Measurements from ENCODE around the gene TULP3. TPM values are rescaled to one million over a fixed set of nuclear protein-coding genes. Genes with fewer than 3 reads are reported as not detected.
A peak's percentile ranks its signal among the peaks of the same experiment; 100 is the strongest.

TULP3 gene
- total RNA-seq, 1 donor from 2014 or later = 49.4 TPM

GRCh38 chr12:2886768-2887450 is 3.8 kb upstream of the TULP3 start:
- Mint-ChIP-seq H3K36me3 (ENCODE audit: low read depth, unreplicated experiment) (peaks cover 11% of the 10 kb centered on the region), H3K27ac (ENCODE audit: unreplicated experiment) (no peak overlapping the region), H3K27me3 (ENCODE audit: unreplicated experiment) (peaks cover 15% of the 10 kb centered on the region), H3K9me3 (ENCODE audit: unreplicated experiment) (no peaks in the 10 kb centered on the region), H3K4me3 (ENCODE audit: unreplicated experiment) (no peak overlapping the region), H3K4me1 (ENCODE audit: unreplicated experiment) (peaks cover 8% of the 10 kb centered on the region)
- TF ChIP-seq CTCF (IDR thresholded peaks at IDR 0.05; ENCODE audit: unreplicated experiment) = no peak
- no peak for DNase-seq (ENCODE audit: low spot score)

GRCh38 chr12:2890001-2890387 is 697 bp upstream of the TULP3 start:
- no peak for TF ChIP-seq CTCF (IDR thresholded peaks at IDR 0.05; ENCODE audit: unreplicated experiment)
- no peaks in the 10 kb centered on the region for H3K9me3 Mint-ChIP-seq (ENCODE audit: unreplicated experiment)
- peak overlapping the region; percentile 98 for H3K27ac Mint-ChIP-seq (ENCODE audit: unreplicated experiment)
- H3K36me3 Mint-ChIP-seq (ENCODE audit: low read depth, unreplicated experiment) = peaks cover 7% of the 10 kb centered on the region
- H3K4me1 Mint-ChIP-seq (ENCODE audit: unreplicated experiment) = peaks cover 15% of the 10 kb centered on the region
- H3K4me3 Mint-ChIP-seq (ENCODE audit: unreplicated experiment) = peak overlapping the region; percentile 99
- DNase-seq (ENCODE audit: low spot score) = no peak
- H3K27me3 Mint-ChIP-seq (ENCODE audit: unreplicated experiment) = peaks cover 15% of the 10 kb centered on the region

DNA sequence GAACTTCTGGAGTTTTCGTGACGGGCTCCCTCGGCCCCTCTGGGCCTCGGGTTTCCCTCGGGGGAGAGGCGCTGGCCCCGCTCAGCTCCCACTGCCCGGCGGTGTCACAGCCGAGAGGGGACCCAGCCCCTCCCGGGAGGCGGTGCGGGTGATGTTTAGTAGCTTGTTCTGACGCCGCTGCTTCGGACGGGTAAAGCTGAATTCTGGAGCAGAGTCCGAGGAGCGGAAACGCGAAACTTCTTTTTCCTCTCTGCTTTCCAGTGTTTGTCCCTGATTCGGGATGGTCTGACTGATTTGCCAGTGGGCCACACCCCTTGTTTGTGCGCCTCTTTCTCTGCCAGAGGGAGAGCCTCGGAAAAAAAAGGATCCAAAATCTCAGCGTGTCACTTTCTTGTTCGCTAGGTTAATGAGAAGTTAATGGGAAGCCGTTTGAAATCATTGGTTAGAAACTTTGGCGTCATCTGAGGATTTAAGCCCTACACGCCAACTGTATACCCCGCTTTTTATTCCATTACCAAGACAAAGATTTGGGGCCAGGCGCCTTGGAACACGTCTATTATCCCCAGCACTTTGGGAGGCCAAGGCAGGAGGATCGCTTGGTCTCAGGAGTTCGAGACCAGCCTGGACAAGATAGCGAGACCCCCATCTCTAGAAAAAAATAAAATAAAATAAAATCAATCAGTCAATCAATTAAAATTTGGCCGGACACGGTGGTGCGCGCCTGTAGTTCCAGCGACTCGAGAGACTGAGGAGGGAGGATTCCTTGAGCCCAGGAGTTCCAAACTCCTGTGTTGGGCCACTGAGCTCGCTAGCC is 756 bp downstream of the TULP3 start:
- peaks cover 7% of the 10 kb centered on the region for H3K36me3 Mint-ChIP-seq (ENCODE audit: low read depth, unreplicated experiment)
- peak overlapping the region; percentile 99 for H3K4me3 Mint-ChIP-seq (ENCODE audit: unreplicated experiment)
- TF ChIP-seq CTCF (IDR thresholded peaks at IDR 0.05; ENCODE audit: unreplicated experiment) = no peak
- H3K4me1 Mint-ChIP-seq (ENCODE audit: unreplicated experiment) = peaks cover 15% of the 10 kb centered on the region
- no peaks in the 10 kb centered on the region for H3K9me3 Mint-ChIP-seq (ENCODE audit: unreplicated experiment)
- peak; percentile 68 for DNase-seq (ENCODE audit: low spot score)
- peak overlapping the region; percentile 96 for H3K27ac Mint-ChIP-seq (ENCODE audit: unreplicated experiment)
- peaks cover 11% of the 10 kb centered on the region for H3K27me3 Mint-ChIP-seq (ENCODE audit: unreplicated experiment)

DNA sequence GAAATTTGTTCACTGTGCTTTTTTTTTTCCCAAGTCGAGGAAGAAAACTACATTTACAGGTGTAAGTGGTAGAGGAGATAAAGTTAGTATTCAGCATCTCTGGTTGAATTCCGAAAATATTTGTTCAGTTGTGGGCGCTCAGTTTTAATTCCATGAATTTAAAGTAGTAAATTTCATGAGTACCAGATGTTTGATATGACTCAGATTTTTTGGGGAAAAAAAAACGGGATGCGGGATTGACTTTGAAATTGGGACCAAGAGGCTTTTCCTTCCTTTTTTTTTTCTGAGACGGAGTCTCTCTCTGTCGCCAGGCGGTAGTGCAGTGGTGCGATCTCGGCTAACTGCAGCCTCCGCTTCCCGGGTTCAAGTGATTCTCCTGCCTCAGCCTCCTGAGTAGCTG is 1.6 kb downstream of the TULP3 start:
- DNase-seq (ENCODE audit: low spot score) = no peak
- Mint-ChIP-seq H3K4me1 (ENCODE audit: unreplicated experiment) (peaks cover 15% of the 10 kb centered on the region), H3K36me3 (ENCODE audit: low read depth, unreplicated experiment) (peaks cover 7% of the 10 kb centered on the region), H3K27ac (ENCODE audit: unreplicated experiment) (peak overlapping the region; percentile 96), H3K9me3 (ENCODE audit: unreplicated experiment) (no peaks in the 10 kb centered on the region), H3K4me3 (ENCODE audit: unreplicated experiment) (peak overlapping the region; percentile 99), H3K27me3 (ENCODE audit: unreplicated experiment) (peaks cover 11% of the 10 kb centered on the region)
- no peak for TF ChIP-seq CTCF (IDR thresholded peaks at IDR 0.05; ENCODE audit: unreplicated experiment)

GRCh38 chr12:2893007-2893406 is 2.3 kb downstream of the TULP3 start:
- Mint-ChIP-seq H3K36me3 (ENCODE audit: low read depth, unreplicated experiment) (peaks cover 2% of the 10 kb centered on the region), H3K4me3 (ENCODE audit: unreplicated experiment) (peak overlapping the region; percentile 11), H3K27me3 (ENCODE audit: unreplicated experiment) (peaks cover 11% of the 10 kb centered on the region)

More at GRCh38 chr12:2893007-2893406, 2.3 kb downstream of the TULP3 start:
- TF ChIP-seq CTCF (IDR thresholded peaks at IDR 0.05; ENCODE audit: unreplicated experiment) = no peak
- no peak for DNase-seq (ENCODE audit: low spot score)
- H3K27ac Mint-ChIP-seq (ENCODE audit: unreplicated experiment) = no peak overlapping the region
- H3K9me3 Mint-ChIP-seq (ENCODE audit: unreplicated experiment) = no peaks in the 10 kb centered on the region
- H3K4me1 Mint-ChIP-seq (ENCODE audit: unreplicated experiment) = peaks cover 15% of the 10 kb centered on the region
